Measurements from ENCODE around the gene GSC.
A peak's percentile ranks its signal among the peaks of the same experiment; 100 is the strongest.
"Not testable (repeated sequence)": the region's sequence is repeated elsewhere in the genome, so short reads cannot be mapped to it uniquely, and the experiment has no call there.

The GSC gene

DNA sequence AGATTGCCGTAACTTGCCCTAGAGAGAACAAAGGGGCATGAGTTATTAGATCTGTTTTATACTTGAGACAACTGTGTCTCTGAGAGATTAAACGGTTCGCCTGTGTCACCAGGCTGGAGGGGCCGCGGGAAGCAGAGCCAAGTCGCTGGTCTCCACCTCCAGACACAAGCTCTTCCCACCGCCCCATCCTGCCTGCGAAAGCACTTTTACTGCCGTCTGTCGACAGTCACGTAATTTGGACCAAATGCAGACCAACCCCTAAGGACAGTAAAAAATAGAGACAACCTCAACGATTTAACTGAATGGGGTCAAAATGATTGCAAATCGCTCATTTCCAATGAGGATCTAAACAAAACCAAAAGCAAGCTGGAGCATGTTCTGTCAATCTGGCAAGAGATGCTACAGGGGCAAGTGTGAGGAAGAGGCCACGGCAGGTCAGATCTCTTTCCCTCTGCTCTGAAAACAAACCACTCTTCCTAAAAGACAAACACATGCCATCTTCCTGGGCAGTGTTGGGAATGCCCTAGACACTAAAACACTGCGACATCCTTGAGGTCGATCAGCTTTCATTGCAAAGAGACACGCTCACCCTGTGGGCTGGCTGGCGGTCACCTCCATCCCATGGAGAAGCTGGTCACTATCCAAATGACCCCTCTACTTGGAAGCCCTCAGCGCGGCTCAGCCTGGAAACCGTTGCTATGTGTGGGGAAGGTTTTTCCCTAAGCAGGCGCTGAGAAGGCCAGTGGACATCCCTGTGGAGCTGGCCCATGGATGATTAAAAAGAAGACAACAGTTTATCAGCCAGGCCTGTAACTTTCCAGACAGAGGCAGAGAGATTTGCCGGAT is 17.1 kb downstream of the GSC start:
- peak; percentile 66 for DNase-seq (ENCODE audit: low spot score)
- Histone ChIP-seq H3K4me3 (no peak overlapping the region), H3K27ac (peak overlapping the region in 1 of 2 donors; percentile 16)
- TF ChIP-seq, protein P1, sequence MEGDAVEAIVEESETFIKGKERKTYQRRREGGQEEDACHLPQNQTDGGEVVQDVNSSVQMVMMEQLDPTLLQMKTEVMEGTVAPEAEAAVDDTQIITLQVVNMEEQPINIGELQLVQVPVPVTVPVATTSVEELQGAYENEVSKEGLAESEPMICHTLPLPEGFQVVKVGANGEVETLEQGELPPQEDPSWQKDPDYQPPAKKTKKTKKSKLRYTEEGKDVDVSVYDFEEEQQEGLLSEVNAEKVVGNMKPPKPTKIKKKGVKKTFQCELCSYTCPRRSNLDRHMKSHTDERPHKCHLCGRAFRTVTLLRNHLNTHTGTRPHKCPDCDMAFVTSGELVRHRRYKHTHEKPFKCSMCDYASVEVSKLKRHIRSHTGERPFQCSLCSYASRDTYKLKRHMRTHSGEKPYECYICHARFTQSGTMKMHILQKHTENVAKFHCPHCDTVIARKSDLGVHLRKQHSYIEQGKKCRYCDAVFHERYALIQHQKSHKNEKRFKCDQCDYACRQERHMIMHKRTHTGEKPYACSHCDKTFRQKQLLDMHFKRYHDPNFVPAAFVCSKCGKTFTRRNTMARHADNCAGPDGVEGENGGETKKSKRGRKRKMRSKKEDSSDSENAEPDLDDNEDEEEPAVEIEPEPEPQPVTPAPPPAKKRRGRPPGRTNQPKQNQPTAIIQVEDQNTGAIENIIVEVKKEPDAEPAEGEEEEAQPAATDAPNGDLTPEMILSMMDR (IDR thresholded peaks at IDR 0.05), result no peak

DNA sequence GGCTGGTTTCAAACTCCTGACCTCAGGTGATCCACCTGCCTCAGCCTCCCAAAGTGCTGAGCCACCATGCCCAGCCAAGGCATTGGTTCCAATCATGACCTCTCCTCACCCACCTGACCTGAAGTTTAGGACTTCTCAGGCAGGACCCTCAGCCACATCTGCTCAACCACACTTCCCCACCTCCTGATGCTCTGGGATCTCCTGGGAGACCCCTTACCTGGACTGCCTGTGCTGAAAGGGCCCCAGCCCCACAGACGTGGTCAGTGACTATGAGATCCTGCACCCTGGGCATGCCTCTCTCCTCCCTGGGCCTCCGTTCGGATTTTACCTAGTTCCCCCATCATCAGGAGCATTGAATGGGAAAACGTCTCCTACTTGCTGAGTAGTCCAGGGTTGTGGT is 18.0 kb downstream of the GSC start:
- TF ChIP-seq, protein P1 (IDR thresholded peaks at IDR 0.05), result no peak
- DNase-seq (ENCODE audit: low spot score), result peak; percentile 65
- Histone ChIP-seq H3K27ac (no peak overlapping the region), H3K4me3 (no peak overlapping the region)

DNA sequence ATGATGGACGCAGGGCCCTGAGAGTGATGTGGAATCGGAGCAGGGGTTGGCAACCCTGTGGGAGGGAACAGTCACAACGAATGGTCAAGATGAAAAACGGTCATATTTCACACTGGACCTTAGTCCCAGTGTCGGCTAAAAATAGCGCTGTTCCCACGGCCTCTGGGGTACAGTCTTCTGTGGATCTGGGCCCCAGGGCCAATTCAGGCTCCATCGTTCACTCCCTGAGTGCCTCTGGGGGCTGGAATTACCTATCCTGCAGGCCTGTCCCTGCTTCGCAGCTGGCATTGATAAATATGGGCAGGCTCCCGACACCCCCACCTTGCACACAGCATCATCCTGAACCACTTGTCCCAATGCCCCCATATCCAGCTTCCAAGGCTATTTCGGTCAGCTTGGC is 18.6 kb downstream of the GSC start:
- TF ChIP-seq, protein P1 (IDR thresholded peaks at IDR 0.05), result no peak
- no peak overlapping the region for H3K4me3 ChIP-seq
- no peak overlapping the region for H3K27ac ChIP-seq
- DNase-seq (ENCODE audit: low spot score), result peak; percentile 12

DNA sequence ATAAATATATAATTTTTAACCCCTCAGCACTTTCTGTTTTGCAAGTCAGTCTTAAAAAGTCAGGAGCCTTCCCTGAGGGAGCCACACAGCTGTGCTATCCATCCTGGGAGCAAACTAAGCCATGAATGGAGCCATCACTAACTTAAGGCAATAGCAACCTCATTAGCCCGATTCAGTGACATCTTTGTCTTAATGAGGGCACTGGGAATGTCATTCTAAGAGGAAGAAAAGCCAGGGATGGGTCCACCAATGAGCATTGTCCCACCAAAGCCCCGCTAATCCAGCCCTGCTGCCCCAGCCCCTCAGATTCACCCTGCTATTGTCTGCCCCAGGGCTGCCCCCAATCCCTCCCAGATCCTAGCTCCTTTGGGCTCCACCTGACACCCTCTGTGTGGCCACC is 19.5 kb downstream of the GSC start:
- Histone ChIP-seq H3K27ac (no peak overlapping the region), H3K4me3 (no peak overlapping the region)
- TF ChIP-seq, protein P1 (IDR thresholded peaks at IDR 0.05), result no peak
- no peak for DNase-seq (ENCODE audit: low spot score)

DNA sequence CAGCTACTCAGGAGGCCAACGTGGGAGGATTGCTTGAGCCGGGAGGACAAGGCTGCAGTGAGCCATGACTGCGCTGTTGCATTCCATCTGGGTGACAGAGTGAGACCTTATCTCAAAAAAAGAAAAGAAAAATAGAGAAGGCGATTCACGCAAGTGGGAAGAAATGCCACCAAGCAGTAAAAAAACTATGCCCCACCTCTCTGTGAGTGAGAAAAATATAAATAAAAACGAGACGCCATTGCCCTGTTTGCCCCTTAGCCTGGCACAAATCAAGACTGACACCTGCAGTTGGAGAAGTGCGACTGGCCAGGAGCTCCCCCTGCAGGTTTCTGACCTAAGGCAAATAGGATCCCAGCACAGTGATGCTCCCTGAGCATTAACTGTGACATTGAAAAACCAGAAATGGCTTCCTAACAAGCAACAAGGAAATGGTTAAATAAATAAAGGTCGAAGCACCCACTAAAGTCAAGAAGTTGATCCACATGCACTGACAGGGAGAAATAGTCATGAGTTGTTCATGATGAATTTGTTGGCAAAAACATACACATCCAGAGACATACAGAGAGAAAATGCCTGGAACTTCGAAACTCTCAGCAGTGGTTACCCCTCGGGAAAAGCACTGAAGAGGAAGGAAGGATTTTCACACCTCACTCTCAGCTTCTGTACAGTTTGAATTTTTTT is 21.1 kb downstream of the GSC start:
- no peak overlapping the region for H3K27ac ChIP-seq
- DNase-seq (ENCODE audit: low spot score), result no peak
- TF ChIP-seq, protein P1 (IDR thresholded peaks at IDR 0.05), result no peak
- H3K4me3 ChIP-seq, result no peak overlapping the region

DNA sequence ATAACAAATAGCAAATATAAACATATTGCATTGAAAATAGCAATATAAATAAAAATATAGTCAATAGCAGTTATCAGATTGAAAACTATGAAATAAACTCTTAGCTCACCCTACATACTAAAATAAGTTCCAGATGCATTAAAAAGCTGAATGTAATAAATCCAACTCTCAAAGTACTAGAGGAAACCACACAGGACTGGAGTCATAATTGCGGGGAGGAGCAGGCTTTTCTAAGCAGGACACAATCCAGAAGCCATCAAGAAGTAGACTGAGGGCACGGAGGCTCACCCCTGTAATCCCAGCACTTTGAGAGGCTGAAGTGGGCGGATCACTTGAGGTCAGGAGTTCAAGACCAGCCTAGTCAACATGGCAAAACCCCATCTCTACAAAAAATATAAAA is 22.2 kb downstream of the GSC start:
- no peak overlapping the region for H3K4me3 ChIP-seq
- DNase-seq (ENCODE audit: low spot score), result no peak
- no peak overlapping the region for H3K27ac ChIP-seq
- TF ChIP-seq, protein P1 (IDR thresholded peaks at IDR 0.05), result no peak

DNA sequence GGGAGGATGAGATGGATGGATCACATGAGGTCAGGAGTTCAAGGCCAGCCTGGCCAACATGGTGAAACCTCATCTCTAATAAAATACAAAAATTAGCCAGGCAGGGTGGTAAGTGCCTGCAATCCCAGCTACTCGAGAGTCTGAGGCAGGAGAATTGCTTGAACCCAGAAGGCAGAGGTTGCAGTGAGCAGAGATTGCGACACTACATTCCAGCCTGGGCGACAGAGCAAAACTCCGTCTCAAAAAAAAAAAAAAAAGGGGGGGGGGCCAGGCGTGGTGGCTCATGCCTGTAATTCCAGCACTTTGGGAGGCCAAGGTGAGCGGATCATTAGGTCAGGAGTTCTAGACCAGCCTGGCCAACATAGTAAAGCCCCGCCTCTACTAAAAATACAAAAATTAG is 22.8 kb downstream of the GSC start:
- not testable (repeated sequence) for DNase-seq (ENCODE audit: low spot score); H3K27ac ChIP-seq; H3K4me3 ChIP-seq

Data from coronary artery (tissue), 2 donors.